BLaER1 treated with 17β-estradiol and CSF1 and Interleukin-3, amounts not matched to agents 10 nM and 100 nM (cell line): ENCODE results near the gene CASKIN1.
A peak's percentile ranks its signal among the peaks of the same experiment; 100 is the strongest.

Source experiments
- H3K27ac ChIP-seq, 11 experiments: shearing (Covaris generic); formaldehyde crosslinking; 2 replicates each; pipeline ENCODE4 v1.8.1; 2022
- H3K27me3 ChIP-seq, 11 experiments: shearing (Covaris generic); formaldehyde crosslinking; 2 replicates each; pipeline ENCODE4 v1.8.1; 2022
- H3K36me3 ChIP-seq, 11 experiments: shearing (Covaris generic); formaldehyde crosslinking; 2 replicates each; pipeline ENCODE4 v1.8.1; 2022
- H3K4me1 ChIP-seq, 10 experiments: shearing (Covaris generic); formaldehyde crosslinking; 2 replicates each; pipeline ENCODE4 v1.8.1; 2022
- H3K4me2 ChIP-seq, 11 experiments: shearing (Covaris generic); formaldehyde crosslinking; 2 replicates each; pipeline ENCODE4 v1.8.1; 2022
- H3K4me3 ChIP-seq, 10 experiments: shearing (Covaris generic); formaldehyde crosslinking; 2 replicates each; pipeline ENCODE4 v1.8.1; 2022
- H3K9ac ChIP-seq, 11 experiments: shearing (Covaris generic); formaldehyde crosslinking; 2 replicates each; pipeline ENCODE4 v1.8.1; 2022
- H3K9me3 ChIP-seq, 11 experiments: shearing (Covaris generic); formaldehyde crosslinking; replicated peaks in 1 of 11; 2 replicates each; pipeline ENCODE4 v1.8.1; 2022
- H4K20me1 ChIP-seq, 11 experiments: shearing (Covaris generic); formaldehyde crosslinking; 2 replicates each; pipeline ENCODE4 v1.8.1; 2022
- Cebpa-rat ChIP-seq, 11 experiments: shearing (Covaris generic); IDR thresholded peaks; 2 replicates each; pipeline ENCODE4 v1.8.1; 2022

Gene CASKIN1

GRCh38 chr16:2209258-2210008 is 13.0 kb upstream of the CASKIN1 start:
- Histone ChIP-seq H3K36me3 (peaks cover 42 to 63% (median 51%) of the 10 kb centered on the region in 11 experiments), H3K4me2 (no peak overlapping the region), H3K9ac (peak overlapping the region in 3 of 11 experiments; percentile 1 to 11 (median 9); a peak in 3 of 22 replicates), H3K9me3 (no peaks in the 10 kb centered on the region), H3K4me3 (no peak overlapping the region), H3K27ac (no peak overlapping the region), H3K4me1 (peaks cover 40 to 58% (median 51%) of the 10 kb centered on the region in 10 experiments), H4K20me1 (peaks cover 8 to 76% (median 36%) of the 10 kb centered on the region in 11 experiments; a peak in 20 of 22 replicates), H3K27me3 (no peaks in the 10 kb centered on the region)
- no peak for TF ChIP-seq Cebpa-rat (IDR thresholded peaks at IDR 0.05)

- TF ChIP-seq Cebpa-rat (IDR thresholded peaks at IDR 0.05), result no peak
- 0 out of 22 replicates have a peak overlapping the region, but pooled peaks of 1 of the 11 experiments have one; percentile 98 for H3K9ac ChIP-seq
- no peak overlapping the region for H3K27ac ChIP-seq
- H3K4me3 ChIP-seq, result no peak overlapping the region
- no peaks in the 10 kb centered on the region for H3K9me3 ChIP-seq
- H3K4me2 ChIP-seq, result no peak overlapping the region
- no peaks in the 10 kb centered on the region for H3K27me3 ChIP-seq
- H4K20me1 ChIP-seq, result peaks cover 8 to 72% (median 36%) of the 10 kb centered on the region in 11 experiments; a peak in 20 of 22 replicates
- H3K4me1 ChIP-seq, result peaks cover 44 to 61% (median 54%) of the 10 kb centered on the region in 10 experiments
- H3K36me3 ChIP-seq, result peaks cover 42 to 63% (median 51%) of the 10 kb centered on the region in 11 experiments
Observed at GRCh38 chr16:2208772-2209171, 12.4 kb upstream of the CASKIN1 start.

GRCh38 chr16:2208308-2208707 is 11.9 kb upstream of the CASKIN1 start:
- H3K4me2 ChIP-seq, result no peak overlapping the region
- peaks cover 8 to 67% (median 34%) of the 10 kb centered on the region in 11 experiments; a peak in 20 of 22 replicates for H4K20me1 ChIP-seq
- peaks cover 40 to 57% (median 50%) of the 10 kb centered on the region in 10 experiments for H3K4me1 ChIP-seq
- H3K9me3 ChIP-seq, result no peaks in the 10 kb centered on the region
- no peak overlapping the region for H3K4me3 ChIP-seq
- TF ChIP-seq Cebpa-rat (IDR thresholded peaks at IDR 0.05), result no peak
- no peaks in the 10 kb centered on the region for H3K27me3 ChIP-seq
- no peak overlapping the region for H3K27ac ChIP-seq
- H3K36me3 ChIP-seq, result peaks cover 42 to 63% (median 51%) of the 10 kb centered on the region in 11 experiments
- peak overlapping the region in 2 of 11 experiments; percentile 98; a peak in 3 of 22 replicates for H3K9ac ChIP-seq

GRCh38 chr16:2207872-2208271 is 11.5 kb upstream of the CASKIN1 start:
- peaks cover 42 to 62% (median 51%) of the 10 kb centered on the region in 11 experiments for H3K36me3 ChIP-seq
- no peak overlapping the region for H3K4me3 ChIP-seq

GRCh38 chr16:2206780-2207433 is 10.5 kb upstream of the CASKIN1 start:
- Histone ChIP-seq H3K9me3 (no peaks in the 10 kb centered on the region), H3K27ac (peak overlapping the region in 4 of 11 experiments; percentile 6 to 87 (median 21); a peak in 1 of 22 replicates), H3K4me1 (peaks cover 27 to 43% (median 36%) of the 10 kb centered on the region in 10 experiments), H3K9ac (peak overlapping the region; percentile 15 to 99 (median 95); a peak in 19 of 22 replicates), H3K4me3 (peak overlapping the region in 6 of 10 experiments; percentile 70 to 84 (median 75); a peak in 8 of 20 replicates), H3K36me3 (peaks cover 37 to 53% (median 44%) of the 10 kb centered on the region in 11 experiments), H3K4me2 (peak overlapping the region; percentile 95 to 100 (median 97); a peak in 20 of 22 replicates), H4K20me1 (peaks cover 0 to 53% (median 20%) of the 10 kb centered on the region in 11 experiments; a peak in 16 of 22 replicates), H3K27me3 (peaks cover 0 to 9% (median under 1%) of the 10 kb centered on the region in 11 experiments; a peak in 6 of 22 replicates)
- TF ChIP-seq Cebpa-rat (IDR thresholded peaks at IDR 0.05), result no peak

More at GRCh38 chr16:2207872-2208271, 11.5 kb upstream of the CASKIN1 start:
- Histone ChIP-seq H3K27ac (no peak overlapping the region), H3K4me1 (peaks cover 35 to 53% (median 45%) of the 10 kb centered on the region in 10 experiments), H3K9me3 (no peaks in the 10 kb centered on the region), H3K27me3 (no peaks in the 10 kb centered on the region), H4K20me1 (peaks cover 8 to 63% (median 30%) of the 10 kb centered on the region in 11 experiments; a peak in 20 of 22 replicates), H3K9ac (peak overlapping the region in 7 of 11 experiments; percentile 91 to 99 (median 98); a peak in 6 of 22 replicates), H3K4me2 (0 out of 22 replicates have a peak overlapping the region, but pooled peaks of 2 of the 11 experiments have one; percentile 96 to 100)
- no peak for TF ChIP-seq Cebpa-rat (IDR thresholded peaks at IDR 0.05)

- Histone ChIP-seq H3K4me2 (peak overlapping the region; percentile 95 to 100 (median 97)), H3K4me1 (peaks cover 27 to 38% (median 32%) of the 10 kb centered on the region in 10 experiments), H3K4me3 (peak overlapping the region; percentile 62 to 86 (median 72)), H3K9ac (peak overlapping the region; percentile 90 to 99 (median 95)), H3K36me3 (peaks cover 32 to 48% (median 41%) of the 10 kb centered on the region in 11 experiments), H3K9me3 (no peaks in the 10 kb centered on the region), H3K27ac (peak overlapping the region; percentile 87 to 99 (median 96); a peak in 19 of 22 replicates), H3K27me3 (peaks cover 0 to 14% (median 4%) of the 10 kb centered on the region in 11 experiments; a peak in 7 of 22 replicates), H4K20me1 (peaks cover 0 to 48% (median 15%) of the 10 kb centered on the region in 11 experiments; a peak in 13 of 22 replicates)
- TF ChIP-seq Cebpa-rat (IDR thresholded peaks at IDR 0.05), result no peak
Observed at GRCh38 chr16:2206420-2206779, 10.0 kb upstream of the CASKIN1 start.

GRCh38 chr16:2205967-2206313 is 9.5 kb upstream of the CASKIN1 start:
- Histone ChIP-seq H3K4me2 (peak overlapping the region; percentile 95 to 100 (median 97)), H4K20me1 (peaks cover 0 to 43% (median 13%) of the 10 kb centered on the region in 11 experiments; a peak in 12 of 22 replicates), H3K27me3 (peaks cover 0 to 16% (median 4%) of the 10 kb centered on the region in 11 experiments; a peak in 8 of 22 replicates), H3K27ac (peak overlapping the region; percentile 87 to 99 (median 96); a peak in 21 of 22 replicates), H3K4me1 (peaks cover 27 to 33% (median 31%) of the 10 kb centered on the region in 10 experiments), H3K9ac (peak overlapping the region; percentile 90 to 99 (median 95)), H3K4me3 (peak overlapping the region; percentile 62 to 86 (median 72)), H3K36me3 (peaks cover 31 to 44% (median 41%) of the 10 kb centered on the region in 11 experiments), H3K9me3 (no peaks in the 10 kb centered on the region)
- TF ChIP-seq Cebpa-rat (IDR thresholded peaks at IDR 0.05), result no peak
